WTC11 (cell line): ENCODE results near the gene RPS6KB2. TPM values are rescaled to one million over a fixed set of nuclear protein-coding genes. Genes with fewer than 3 reads are reported as not detected.
A peak's percentile ranks its signal among the peaks of the same experiment; 100 is the strongest.

Experiments
- ATAC-seq: fragments of 200-7000 bp; cut with Tn5 transposase; 2 replicates; pipeline ENCODE4 v1.10.0; 2021; ENCODE audit warnings: mild to moderate bottlenecking, moderate library complexity
- CTCF ChIA-PET: fragments of 300-600 bp; sonication (Branson Sonifier 250); formaldehyde crosslinking; loops from one replicate; lab custom pipeline; 2021; ENCODE audit warnings: antibody characterized with exemption; lab: Charles Lee
- POLR2A ChIA-PET: fragments of 350-600 bp; sonication (Branson Sonifier 250); formaldehyde crosslinking; loops from one replicate; lab custom pipeline; 2021; ENCODE audit warnings: antibody characterized with exemption; lab: Charles Lee
- DNase-seq: peaks from one replicate; pipeline ENCODE4 v3.0.0; 2021; ENCODE audit warnings: low spot score
- H3K27ac Mint-ChIP-seq: 2 replicates; pipeline ENCODE4 v1.8.0; 2021; ENCODE audit warnings: mixed read lengths
- H3K27me3 Mint-ChIP-seq: 2 replicates; pipeline ENCODE4 v1.8.0; 2021; ENCODE audit warnings: low read depth, mild to moderate bottlenecking, moderate library complexity, mixed read lengths
- H3K36me3 Mint-ChIP-seq: 2 replicates; pipeline ENCODE4 v1.8.0; 2021; ENCODE audit warnings: mixed read lengths
- H3K4me1 Mint-ChIP-seq: 2 replicates; pipeline ENCODE4 v1.8.0; 2022; ENCODE audit warnings: mixed read lengths
- H3K4me3 Mint-ChIP-seq: 2 replicates; pipeline ENCODE4 v1.8.0; 2021; ENCODE audit warnings: mild to moderate bottlenecking, moderate library complexity, mixed read lengths
- H3K9me3 Mint-ChIP-seq: 2 replicates; pipeline ENCODE4 v1.8.0; 2021; ENCODE audit warnings: mixed read lengths
- AR ChIP-seq: fragments of 250-450 bp; sonication (Bioruptor Pico); IDR thresholded peaks from 2 replicates; pipeline ENCODE4 v1.9.0; 2021; ENCODE audit warnings: mild to moderate bottlenecking
- FOXJ3 ChIP-seq: sonication (generic); formaldehyde crosslinking; IDR thresholded peaks from 2 replicates; pipeline ENCODE4 v1.9.0; 2021; ENCODE audit warnings: missing genetic modification reagents, mild to moderate bottlenecking, borderline replicate concordance
- GTF2I ChIP-seq: fragments of 250-450 bp; sonication (Bioruptor Pico); conservative IDR thresholded peaks from 2 replicates; pipeline ENCODE4 v1.4.0; 2021; ENCODE audit warnings: mild to moderate bottlenecking
- NFE2L1 ChIP-seq: sonication (generic); formaldehyde crosslinking; IDR thresholded peaks from 2 replicates; pipeline ENCODE4 v1.8.1; 2023; ENCODE audit warnings: missing genetic modification reagents
- NFYB ChIP-seq: sonication (generic); formaldehyde crosslinking; conservative IDR thresholded peaks from 2 replicates; pipeline ENCODE4 v1.8.0; 2022; ENCODE audit warnings: low read depth, missing genetic modification reagents
- NR2C2 ChIP-seq: sonication (generic); formaldehyde crosslinking; IDR thresholded peaks from 2 replicates; pipeline ENCODE4 v1.8.0; 2022; ENCODE audit warnings: mild to moderate bottlenecking, missing genetic modification reagents
- PRDM15 ChIP-seq: sonication (generic); formaldehyde crosslinking; IDR thresholded peaks from 2 replicates; pipeline ENCODE4 v1.8.0; 2022; ENCODE audit warnings: missing genetic modification reagents
- PRRX2 ChIP-seq: fragments of 250-450 bp; sonication (Bioruptor Pico); IDR thresholded peaks from 2 replicates; pipeline ENCODE4 v1.8.0; 2021; ENCODE audit warnings: mild to moderate bottlenecking
- TEAD1 ChIP-seq: sonication (generic); formaldehyde crosslinking; IDR thresholded peaks from 2 replicates; pipeline ENCODE4 v1.8.0; 2022; ENCODE audit warnings: mild to moderate bottlenecking, missing genetic modification reagents
- TP53 ChIP-seq: sonication (generic); formaldehyde crosslinking; IDR thresholded peaks from 2 replicates; pipeline ENCODE4 v1.8.1; 2023; ENCODE audit warnings: mild to moderate bottlenecking, missing genetic modification reagents
- ZNF219 ChIP-seq: sonication (generic); formaldehyde crosslinking; IDR thresholded peaks from 2 replicates; pipeline ENCODE4 v1.8.0; 2023; ENCODE audit warnings: missing genetic modification reagents, mild to moderate bottlenecking, borderline replicate concordance
- ZNF423 ChIP-seq: fragments of 250-450 bp; sonication (Bioruptor Pico); IDR thresholded peaks from 2 replicates; pipeline ENCODE4 v2.1.2; 2022; ENCODE audit warnings: mild to moderate bottlenecking, moderate library complexity
- total RNA-seq: library from RNA; stranded (reverse); gene quantifications from 3 replicates; pipeline ENCODE4 v1.2.3, GENCODE V29; 2021
- TF ChIP-seq, protein P1 (sequence below): sonication (generic); formaldehyde crosslinking; IDR thresholded peaks from 2 replicates; pipeline ENCODE4 v1.8.1; 2023; ENCODE audit warnings: mild to moderate bottlenecking, missing genetic modification reagents

The RPS6KB2 gene
- total RNA-seq, 1 experiment from 2014 or later = 54.7 TPM

- ChIA-PET CTCF (interaction anchor here (0.8 to 4.1 kb wide), 7 partner anchors 12 to 68 kb away, joined by 3 to 45 read pairs (median 5); partner anchors contain the start of genes PPP1CA and TBC1D10C), POLR2A (interaction anchor here (0.8 to 2.5 kb wide), 4 partner anchors 9 to 454 kb away, joined by 3 to 11 read pairs (median 5); partner anchors contain the start of genes PPP1CA and RPS6KB2)
- peak overlapping the region; percentile 29 for H3K4me3 Mint-ChIP-seq
- peaks cover 6% of the 10 kb centered on the region; the same call in 1 of the 2 replicates for H3K27me3 Mint-ChIP-seq
- peaks cover 19% of the 10 kb centered on the region for H3K4me1 Mint-ChIP-seq
- no peak overlapping the region for H3K27ac Mint-ChIP-seq
- no peaks in the 10 kb centered on the region for H3K9me3 Mint-ChIP-seq
- TF ChIP-seq GTF2I (CRISPR knock-in tag) = no peak
- no peak for TF ChIP-seq NFYB (CRISPR knock-in tag)
- no peak for TF ChIP-seq PRDM15 (CRISPR knock-in tag)
- no peak for TF ChIP-seq NR2C2 (CRISPR knock-in tag)
- no peak for TF ChIP-seq TEAD1 (CRISPR knock-in tag)
- TF ChIP-seq NFE2L1 (CRISPR knock-in tag) = no peak
- TF ChIP-seq TP53 (CRISPR knock-in tag) = no peak
- no peak for TF ChIP-seq AR (CRISPR knock-in tag)
- no peak for TF ChIP-seq PRRX2 (CRISPR knock-in tag)
- no peak for TF ChIP-seq FOXJ3 (CRISPR knock-in tag)
- TF ChIP-seq, all 79 proteins: peak for 0
- ATAC-seq = no peak
- no peaks in the 10 kb centered on the region for H3K36me3 Mint-ChIP-seq
- DNase-seq = no peak
These were observed 8.8 kb upstream of the RPS6KB2 start for GRCh38 chr11:67419325-67420049.

- POLR2A ChIA-PET = interaction anchor here (0.8 to 2.5 kb wide), 6 partner anchors 8 to 49 kb away, joined by 3 to 11 read pairs (median 4); partner anchors contain the start of genes PPP1CA, RAD9A, RPS6KB2 and TMEM134
- TF ChIP-seq ZNF423 (CRISPR knock-in tag) (peak; percentile 35; the same call in 1 of the 2 replicates), ZNF219 (CRISPR knock-in tag) (no peak)
- TF ChIP-seq, protein P1, sequence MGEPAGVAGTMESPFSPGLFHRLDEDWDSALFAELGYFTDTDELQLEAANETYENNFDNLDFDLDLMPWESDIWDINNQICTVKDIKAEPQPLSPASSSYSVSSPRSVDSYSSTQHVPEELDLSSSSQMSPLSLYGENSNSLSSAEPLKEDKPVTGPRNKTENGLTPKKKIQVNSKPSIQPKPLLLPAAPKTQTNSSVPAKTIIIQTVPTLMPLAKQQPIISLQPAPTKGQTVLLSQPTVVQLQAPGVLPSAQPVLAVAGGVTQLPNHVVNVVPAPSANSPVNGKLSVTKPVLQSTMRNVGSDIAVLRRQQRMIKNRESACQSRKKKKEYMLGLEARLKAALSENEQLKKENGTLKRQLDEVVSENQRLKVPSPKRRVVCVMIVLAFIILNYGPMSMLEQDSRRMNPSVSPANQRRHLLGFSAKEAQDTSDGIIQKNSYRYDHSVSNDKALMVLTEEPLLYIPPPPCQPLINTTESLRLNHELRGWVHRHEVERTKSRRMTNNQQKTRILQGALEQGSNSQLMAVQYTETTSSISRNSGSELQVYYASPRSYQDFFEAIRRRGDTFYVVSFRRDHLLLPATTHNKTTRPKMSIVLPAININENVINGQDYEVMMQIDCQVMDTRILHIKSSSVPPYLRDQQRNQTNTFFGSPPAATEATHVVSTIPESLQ (CRISPR knock-in tag) = no peak
- Mint-ChIP-seq H3K9me3 (no peaks in the 10 kb centered on the region), H3K4me3 (peak overlapping the region; percentile 63), H3K4me1 (peaks cover 19% of the 10 kb centered on the region), H3K27me3 (peaks cover 6% of the 10 kb centered on the region; the same call in 1 of the 2 replicates), H3K27ac (no peak overlapping the region), H3K36me3 (no peaks in the 10 kb centered on the region)
- ATAC-seq (no peak), DNase-seq (no peak)
- CTCF ChIA-PET = interaction anchor here (0.8 to 4.1 kb wide), 8 partner anchors 18 to 209 kb away, joined by 3 to 45 read pairs (median 6); partner anchors contain the start of genes CLCF1, NUDT8, PPP1CA and TBC1D10C
These were observed 8.1 kb upstream of the RPS6KB2 start for GRCh38 chr11:67420147-67420645.
